GM19452 (cell line): Measurements from ENCODE around the gene RBM25.
"Not testable (repeated sequence)": the region's sequence is repeated elsewhere in the genome, so short reads cannot be mapped to it uniquely, and the experiment has no call there.

ENCODE experiments used
- ATAC-seq: cut with Tn5 transposase; IDR thresholded peaks from one replicate; pipeline ENCODE4 v1.9.1; 2021; ENCODE audit not compliant: unreplicated experiment

RBM25 gene

DNA sequence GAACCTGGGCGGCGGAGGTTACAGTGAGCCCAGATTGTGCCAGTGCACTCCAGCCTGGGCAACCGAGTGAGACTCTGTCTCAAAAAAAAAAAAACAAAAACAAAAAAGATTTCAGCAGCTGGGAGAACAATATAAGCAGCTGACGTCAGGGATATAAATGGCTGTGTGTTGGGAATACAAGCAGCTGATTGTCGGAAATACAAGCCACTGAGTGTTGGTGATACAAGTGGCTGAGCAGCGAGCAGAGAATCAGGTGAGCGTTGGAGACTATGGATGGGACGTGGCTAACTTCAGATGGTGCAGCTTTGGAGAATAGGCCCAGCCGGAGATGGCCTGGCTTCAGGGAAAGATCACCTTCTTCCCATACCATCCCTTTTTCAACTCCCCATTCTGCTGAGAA, 109.9 kb downstream of the RBM25 start:
- no peak for ATAC-seq

DNA sequence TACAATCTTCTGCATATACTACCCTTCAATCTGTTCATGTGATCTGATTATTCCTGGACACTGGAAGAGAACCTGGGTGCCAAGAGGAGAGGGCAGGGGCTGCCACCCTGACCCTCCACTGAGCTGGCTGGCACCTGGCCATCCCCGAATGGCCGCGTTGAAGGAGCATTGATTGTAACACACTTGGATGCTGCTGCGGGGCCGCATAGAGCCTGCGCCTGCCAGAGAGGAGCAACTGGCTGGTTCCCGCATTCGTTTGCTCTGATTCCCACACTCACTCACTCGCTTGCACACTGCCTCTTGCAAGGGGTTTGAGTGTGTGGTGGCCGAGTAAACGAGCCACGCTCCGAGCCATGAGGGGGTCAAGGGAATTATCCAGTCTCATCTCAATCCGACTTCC, 110.4 kb downstream of the RBM25 start:
- ATAC-seq: no peak

DNA sequence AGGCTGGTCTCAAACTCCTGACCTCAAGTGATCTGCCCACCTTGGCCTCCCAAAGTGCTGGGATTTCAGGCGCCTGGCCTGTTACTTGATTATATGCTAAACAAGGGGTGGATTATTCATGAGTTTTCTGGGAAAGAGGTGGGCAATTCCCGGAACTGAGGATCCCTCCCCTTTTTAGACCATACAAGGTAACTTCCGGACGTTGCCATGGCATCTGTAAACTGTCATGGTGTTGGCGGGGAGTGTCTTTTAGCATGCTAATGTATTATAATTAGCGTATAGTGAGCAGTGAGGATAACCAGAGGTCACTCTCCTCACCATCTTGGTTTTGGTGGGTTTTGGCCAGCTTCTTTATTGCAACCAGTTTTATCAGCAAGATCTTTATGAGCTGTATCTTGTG, 111.5 kb downstream of the RBM25 start:
- ATAC-seq: not testable (repeated sequence)

DNA sequence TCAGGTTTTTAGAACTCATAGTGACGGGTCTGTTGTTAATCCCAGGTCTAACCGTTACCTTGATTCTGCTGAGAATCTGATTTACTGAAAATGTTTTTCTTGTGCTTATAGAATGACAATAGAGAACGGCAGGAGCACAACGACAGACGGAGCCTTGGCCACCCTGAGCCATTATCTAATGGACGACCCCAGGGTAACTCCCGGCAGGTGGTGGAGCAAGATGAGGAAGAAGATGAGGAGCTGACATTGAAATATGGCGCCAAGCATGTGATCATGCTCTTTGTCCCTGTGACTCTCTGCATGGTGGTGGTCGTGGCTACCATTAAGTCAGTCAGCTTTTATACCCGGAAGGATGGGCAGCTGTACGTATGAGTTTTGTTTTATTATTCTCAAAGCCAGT, 112.4 kb downstream of the RBM25 start:
- no peak for ATAC-seq

DNA sequence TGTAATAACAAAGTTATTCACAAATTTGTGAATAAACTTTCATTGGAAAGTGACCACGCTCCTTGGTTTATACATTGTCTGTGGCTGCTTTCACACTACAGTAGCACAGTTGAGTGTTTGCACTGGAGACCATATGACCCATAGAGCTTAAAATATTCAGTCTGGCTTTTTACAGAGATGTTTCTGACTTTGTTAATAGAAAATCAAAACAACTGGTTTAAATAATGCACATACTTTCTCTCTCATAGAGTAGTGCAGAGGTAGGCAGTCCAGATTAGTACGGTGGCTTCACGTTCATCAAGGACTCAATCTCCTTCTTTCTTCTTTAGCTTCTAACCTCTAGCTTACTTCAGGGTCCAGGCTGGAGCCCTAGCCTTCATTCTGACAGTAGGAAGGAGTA, 114.2 kb downstream of the RBM25 start:
- no peak for ATAC-seq

DNA sequence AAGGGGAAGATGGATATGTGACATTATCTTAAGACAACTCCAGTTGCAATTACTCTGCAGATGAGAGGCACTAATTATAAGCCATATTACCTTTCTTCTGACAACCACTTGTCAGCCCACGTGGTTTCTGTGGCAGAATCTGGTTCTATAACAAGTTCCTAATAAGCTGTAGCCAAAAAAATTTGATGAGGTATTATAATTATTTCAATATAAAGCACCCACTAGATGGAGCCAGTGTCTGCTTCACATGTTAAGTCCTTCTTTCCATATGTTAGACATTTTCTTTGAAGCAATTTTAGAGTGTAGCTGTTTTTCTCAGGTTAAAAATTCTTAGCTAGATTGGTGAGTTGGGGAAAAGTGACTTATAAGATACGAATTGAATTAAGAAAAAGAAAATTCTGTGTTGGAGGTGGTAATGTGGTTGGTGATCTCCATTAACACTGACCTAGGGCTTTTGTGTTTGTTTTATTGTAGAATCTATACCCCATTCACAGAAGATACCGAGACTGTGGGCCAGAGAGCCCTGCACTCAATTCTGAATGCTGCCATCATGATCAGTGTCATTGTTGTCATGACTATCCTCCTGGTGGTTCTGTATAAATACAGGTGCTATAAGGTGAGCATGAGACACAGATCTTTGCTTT, 114.9 kb downstream of the RBM25 start:
- ATAC-seq: no peak
